ENCODE data around the gene P2RY10.

GRCh38 chrX:78979789-78980464 is 34.7 kb downstream of the P2RY10 start:
- TF ChIP-seq POLR2A (IDR thresholded peaks at IDR 0.05; ENCODE audit: low read depth, low read length) (no peak), POLR2AphosphoS5 (IDR thresholded peaks at IDR 0.05; ENCODE audit: low read depth, low read length) (no peak), SPI1 (IDR thresholded peaks at IDR 0.05; ENCODE audit: low read depth, low read length) (peak; percentile 96), POU2F2 (IDR thresholded peaks at IDR 0.05; ENCODE audit: low read depth, low read length) (no peak)

Measured in GM12891 (cell line).